HG03565 (cell line): ENCODE data around the gene SLC22A24.
"Not testable (repeated sequence)": the region's sequence is repeated elsewhere in the genome, so short reads cannot be mapped to it uniquely, and the experiment has no call there.

Experiments used
- ATAC-seq: cut with Tn5 transposase; IDR thresholded peaks from one replicate; pipeline ENCODE4 v1.9.1; 2021; ENCODE audit warnings: mild to moderate bottlenecking, moderate library complexity; ENCODE audit not compliant: unreplicated experiment

The SLC22A24 gene, protein sequence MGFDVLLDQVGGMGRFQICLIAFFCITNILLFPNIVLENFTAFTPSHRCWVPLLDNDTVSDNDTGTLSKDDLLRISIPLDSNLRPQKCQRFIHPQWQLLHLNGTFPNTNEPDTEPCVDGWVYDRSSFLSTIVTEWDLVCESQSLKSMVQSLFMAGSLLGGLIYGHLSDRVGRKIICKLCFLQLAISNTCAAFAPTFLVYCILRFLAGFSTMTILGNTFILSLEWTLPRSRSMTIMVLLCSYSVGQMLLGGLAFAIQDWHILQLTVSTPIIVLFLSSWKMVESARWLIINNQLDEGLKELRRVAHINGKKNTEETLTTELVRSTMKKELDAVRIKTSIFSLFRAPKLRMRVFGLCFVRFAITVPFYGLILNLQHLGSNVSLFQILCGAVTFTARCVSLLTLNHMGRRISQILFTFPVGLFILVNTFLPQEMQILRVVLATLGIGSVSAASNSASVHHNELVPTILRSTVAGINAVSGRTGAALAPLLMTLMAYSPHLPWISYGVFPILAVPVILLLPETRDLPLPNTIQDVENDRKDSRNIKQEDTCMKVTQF

DNA sequence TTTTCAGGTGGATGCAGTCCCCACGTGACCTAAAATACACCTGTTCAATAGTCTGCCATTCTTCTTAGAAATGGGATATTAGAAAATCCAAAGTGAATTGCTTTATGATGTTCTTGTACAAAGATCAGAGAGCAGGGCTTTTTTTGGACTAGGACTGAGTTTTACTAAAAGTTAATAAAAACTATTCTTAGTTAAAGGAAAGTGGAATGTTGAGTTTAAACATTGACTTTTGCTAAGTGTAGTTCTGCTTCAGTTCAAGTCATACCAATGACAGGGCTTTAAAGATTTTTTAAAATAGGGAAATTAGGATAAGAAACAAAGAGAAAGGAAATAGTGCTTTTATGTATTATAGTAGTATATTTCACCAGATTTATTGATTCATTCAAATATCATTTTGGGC lies at the start of gene SLC22A24:
Gene SLC22A24, minus strand, starts transcription at position 101 of the 400 bp plus-strand sequence. CDS start 442 bp downstream, outside the sequence.
- ATAC-seq, result no peak

- no peak for ATAC-seq
Measured at GRCh38 chr11:63180536-63180935, 36.5 kb upstream of the SLC22A24 start.

- ATAC-seq, result no peak
Measured at GRCh38 chr11:63179432-63180041, 35.5 kb upstream of the SLC22A24 start.

- no peak for ATAC-seq
Measured at GRCh38 chr11:63177872-63178271, 33.9 kb upstream of the SLC22A24 start.

- no peak for ATAC-seq
Measured at GRCh38 chr11:63165706-63166310, 21.8 kb upstream of the SLC22A24 start.

DNA sequence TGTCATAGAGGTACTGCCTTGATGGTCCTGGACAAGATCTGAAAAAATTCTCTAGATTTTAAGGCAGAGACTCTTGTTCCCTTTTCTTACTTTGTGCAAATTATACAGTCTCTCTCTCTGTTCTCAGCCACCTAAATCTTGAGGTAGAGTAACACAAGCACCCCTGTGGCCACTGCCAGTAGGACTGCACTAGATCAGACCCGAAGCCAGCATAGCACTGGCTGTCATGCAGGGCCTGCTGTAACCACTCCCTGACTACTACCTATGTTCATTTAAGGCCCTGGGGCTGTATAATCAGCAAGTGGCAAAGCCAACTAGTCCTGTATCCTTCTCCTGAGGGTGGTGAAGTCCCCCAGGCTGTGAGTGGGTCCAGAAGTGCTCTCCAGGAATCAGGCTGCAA lies 11.8 kb upstream of the SLC22A24 start:
- ATAC-seq, result no peak

GRCh38 chr11:63146581-63146980 lies 2.6 kb upstream of the SLC22A24 start:
- no peak for ATAC-seq

- ATAC-seq, result no peak
Measured at GRCh38 chr11:63142459-63142858, 1.6 kb downstream of the SLC22A24 start.

DNA sequence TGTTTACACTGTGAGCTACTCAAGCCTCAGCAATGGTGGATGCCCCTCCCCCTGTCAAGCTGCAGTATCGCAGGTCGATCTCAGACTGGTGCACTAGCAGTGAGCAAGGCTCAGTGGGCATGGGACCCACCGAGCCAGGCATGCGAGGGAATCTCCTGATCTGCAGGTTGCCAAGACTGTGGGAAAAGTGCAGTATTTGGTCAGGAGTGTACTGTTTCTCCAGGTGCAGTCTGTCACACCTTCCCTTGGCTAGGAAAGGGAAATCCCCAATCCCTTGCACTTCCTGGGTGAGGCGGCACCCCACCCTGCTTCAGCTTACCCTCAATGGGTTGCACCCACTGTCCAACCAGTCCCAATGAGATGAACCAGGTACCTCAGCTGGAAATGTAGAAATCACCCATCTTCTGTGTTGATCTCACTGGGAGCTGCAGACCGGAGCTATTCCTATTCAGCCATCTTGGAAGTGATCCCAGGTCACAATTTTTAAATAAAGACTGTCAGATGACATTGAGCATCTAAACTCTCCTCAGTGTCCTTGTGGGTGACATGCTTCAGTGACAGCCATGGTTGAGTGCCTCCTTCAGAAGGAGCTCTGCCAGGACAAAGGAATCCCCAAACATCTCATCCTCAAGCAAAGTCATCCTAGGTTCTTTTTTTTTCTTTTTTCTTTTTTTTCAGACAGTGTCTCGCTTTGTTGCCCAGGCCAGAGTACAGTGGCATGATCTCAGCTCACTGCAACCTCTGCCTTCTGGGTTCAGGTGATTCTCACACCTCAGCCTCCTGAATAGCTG lies 10.8 kb downstream of the SLC22A24 start:
- ATAC-seq, result no peak

DNA sequence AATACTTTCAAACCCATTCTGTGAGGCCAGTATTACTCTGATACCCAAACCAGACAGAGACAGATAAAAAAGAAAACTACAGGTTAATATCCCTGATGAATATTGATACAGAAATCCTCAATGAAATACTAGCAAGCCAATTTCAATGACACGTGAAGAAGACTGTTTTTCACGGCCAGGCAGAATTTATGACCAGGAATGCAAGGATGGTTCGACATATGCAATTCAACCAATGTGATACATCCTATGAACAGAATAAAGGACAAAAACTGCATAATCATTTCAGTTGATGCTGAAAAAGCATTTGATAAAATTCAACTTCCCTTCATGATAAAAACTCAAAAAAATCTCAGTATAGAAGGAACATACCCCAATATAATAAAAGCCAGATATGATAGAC lies 44.5 kb downstream of the SLC22A24 start:
- no peak for ATAC-seq

DNA sequence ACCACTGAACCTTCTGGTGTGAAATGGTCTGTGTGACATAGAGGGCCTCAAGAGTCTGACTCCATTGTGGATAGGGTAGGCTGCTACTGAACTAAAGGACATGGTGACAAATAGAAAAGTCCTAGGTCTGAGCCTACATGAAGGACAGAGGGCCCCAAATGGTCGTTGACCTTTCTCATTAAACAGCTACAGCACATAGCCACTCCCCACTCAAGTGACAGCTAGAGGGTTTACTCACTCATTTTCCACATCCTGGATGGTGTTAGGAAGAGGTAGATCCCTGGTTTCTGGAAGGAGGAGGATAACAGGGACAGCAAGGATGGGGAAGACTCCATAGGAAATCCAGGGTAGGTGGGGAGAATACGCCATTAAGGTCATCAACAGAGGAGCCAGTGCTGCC lies 63.3 kb downstream of the SLC22A24 start:
- no peak for ATAC-seq

GRCh38 chr11:63046203-63046602 lies 97.8 kb downstream of the SLC22A24 start:
- not testable (repeated sequence) for ATAC-seq

DNA sequence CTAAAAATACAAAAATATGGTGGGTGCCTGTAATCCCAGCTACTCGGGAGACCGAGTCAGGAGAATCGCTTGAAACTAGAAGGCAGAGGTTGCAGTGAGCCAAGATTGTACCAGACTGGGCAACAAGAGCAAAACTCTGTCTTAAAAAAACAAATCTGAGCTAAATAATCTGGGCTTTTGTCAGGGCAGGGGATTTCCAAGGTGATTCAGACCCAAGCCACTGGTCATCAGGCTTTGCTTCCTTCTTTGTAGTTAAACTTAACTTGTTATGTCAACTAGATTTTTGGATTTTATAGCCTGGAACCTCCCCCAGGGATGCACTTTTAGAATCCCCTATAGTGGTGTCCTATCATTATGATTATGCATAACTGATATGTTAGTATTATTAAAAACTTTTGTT lies 101.4 kb downstream of the SLC22A24 start:
- no peak for ATAC-seq

- no peak for ATAC-seq
Measured at GRCh38 chr11:63032457-63032856, 111.6 kb downstream of the SLC22A24 start.
